Muscle layer of colon (tissue), 2 donors: ENCODE measurements around the gene CCM2.
"Not testable (repeated sequence)": the region's sequence is repeated elsewhere in the genome, so short reads cannot be mapped to it uniquely, and the experiment has no call there.

Experiments
- H3K27ac ChIP-seq: one replicate; pipeline ENCODE4 v1.7.0; 2013; ENCODE audit warnings: low read depth, mild to moderate bottlenecking, low read length, moderate library complexity
- H3K27me3 ChIP-seq, 2 donors: one replicate each; pipeline ENCODE4 v1.7.0; 2013; ENCODE audit warnings: low read length in 2 of 2, mild to moderate bottlenecking in 2 of 2; ENCODE audit not compliant: insufficient read depth in 2 of 2, control insufficient read depth in 1 of 2
- H3K36me3 ChIP-seq: one replicate; pipeline ENCODE4 v1.7.0; 2013; ENCODE audit warnings: mild to moderate bottlenecking, low read length; ENCODE audit not compliant: insufficient read depth
- H3K4me1 ChIP-seq: one replicate; pipeline ENCODE4 v1.7.0; 2013; ENCODE audit warnings: mild to moderate bottlenecking, low read length; ENCODE audit not compliant: insufficient read depth
- H3K4me3 ChIP-seq, 2 donors: one replicate each; pipeline ENCODE4 v1.7.0; 2013; ENCODE audit warnings: low read length in 2 of 2, low read depth in 1 of 2, mild to moderate bottlenecking in 1 of 2, moderate library complexity in 1 of 2
- H3K9ac ChIP-seq: one replicate; pipeline ENCODE4 v1.7.0; 2013; ENCODE audit warnings: low read length
- H3K9me3 ChIP-seq: one replicate; pipeline ENCODE4 v1.7.0; 2013; ENCODE audit warnings: mild to moderate bottlenecking, low read length
- donor health status: abdominal sarcoma.
- donor health status: Adenocarcinoma of cecum.

The CCM2 gene

GRCh38 chr7:45021604-45022296 is 21.7 kb downstream of the CCM2 start:
- Histone ChIP-seq H3K27ac (no peak overlapping the region), H3K9ac (no peak overlapping the region), H3K4me3 (no peak overlapping the region), H3K4me1 (no peaks in the 10 kb centered on the region), H3K9me3 (no peaks in the 10 kb centered on the region), H3K36me3 (peaks cover 6% of the 10 kb centered on the region), H3K27me3 (no peaks in the 10 kb centered on the region)

GRCh38 chr7:45024126-45024744 is 24.2 kb downstream of the CCM2 start:
- Histone ChIP-seq H3K9ac (no peak overlapping the region), H3K27me3 (no peaks in the 10 kb centered on the region), H3K36me3 (peaks cover 9% of the 10 kb centered on the region), H3K4me1 (no peaks in the 10 kb centered on the region), H3K9me3 (no peaks in the 10 kb centered on the region), H3K27ac (no peak overlapping the region), H3K4me3 (no peak overlapping the region)

DNA sequence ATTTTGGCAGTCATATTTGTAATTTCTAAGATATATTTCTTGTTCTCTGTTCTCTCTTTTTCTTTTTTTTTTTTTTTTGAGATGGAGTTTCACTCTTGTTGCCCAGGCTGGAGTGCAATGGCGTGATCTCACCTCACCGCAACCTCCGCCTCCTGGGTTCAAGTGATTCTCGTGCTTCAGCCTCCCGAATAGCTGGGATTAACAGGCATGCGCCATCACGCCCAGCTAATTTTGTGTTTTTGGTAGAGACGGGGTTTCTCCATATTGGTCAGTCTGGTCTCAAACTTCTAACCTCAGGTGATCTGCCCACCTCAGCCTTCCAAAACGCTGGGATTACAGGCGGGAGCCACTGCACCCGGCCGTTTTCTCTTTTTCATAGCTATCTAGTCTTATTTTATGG is 25.5 kb downstream of the CCM2 start:
- H3K4me1 ChIP-seq, H3K9ac ChIP-seq, H3K36me3 ChIP-seq, H3K27me3 ChIP-seq, H3K27ac ChIP-seq, H3K4me3 ChIP-seq, H3K9me3 ChIP-seq: not testable (repeated sequence)

GRCh38 chr7:45026013-45026412 is 26.0 kb downstream of the CCM2 start:
- Histone ChIP-seq H3K9me3 (no peaks in the 10 kb centered on the region), H3K4me3 (no peak overlapping the region), H3K4me1 (no peaks in the 10 kb centered on the region), H3K27me3 (no peaks in the 10 kb centered on the region), H3K9ac (no peak overlapping the region), H3K36me3 (peaks cover 7% of the 10 kb centered on the region), H3K27ac (no peak overlapping the region)

DNA sequence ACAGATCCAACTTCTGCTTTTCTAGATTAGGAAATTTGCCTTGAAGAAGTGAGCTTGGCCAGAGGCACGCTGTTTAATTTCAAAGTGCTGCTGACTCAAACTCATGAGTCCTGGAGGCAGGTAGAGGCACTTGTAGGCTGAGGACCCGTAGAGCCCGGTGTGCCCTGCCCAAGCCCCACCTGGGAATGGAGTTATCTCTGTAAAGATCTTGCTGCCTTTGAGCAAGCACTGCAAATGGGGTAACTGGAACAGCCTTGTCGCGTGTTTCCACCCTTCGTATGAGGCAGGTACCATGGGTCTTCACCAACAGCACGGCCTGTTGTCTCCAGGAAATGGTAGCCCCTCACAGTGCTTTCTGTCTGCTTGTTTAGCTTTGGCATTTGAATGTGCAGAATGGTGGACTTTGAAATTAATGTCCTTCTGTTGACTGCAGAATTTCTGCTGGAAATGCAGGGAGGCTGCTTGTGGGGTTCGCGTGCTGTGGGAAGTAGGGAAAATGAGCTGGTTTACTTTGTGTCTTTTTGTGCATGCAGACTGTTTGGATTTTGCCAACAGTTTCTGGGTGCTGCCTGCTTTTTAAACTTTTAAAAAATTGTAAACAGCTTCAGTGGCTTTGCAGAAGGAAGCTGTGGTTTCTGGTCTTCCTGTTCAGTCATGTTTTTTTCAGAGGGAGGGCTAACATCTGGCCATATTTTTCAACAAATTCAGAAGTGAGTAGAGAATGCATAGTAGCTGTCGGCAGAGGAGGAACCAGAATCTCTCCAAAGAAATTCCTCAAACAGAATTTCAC is 27.2 kb downstream of the CCM2 start:
- no peaks in the 10 kb centered on the region for H3K27me3 ChIP-seq
- H3K36me3 ChIP-seq: peaks cover 7% of the 10 kb centered on the region
- no peak overlapping the region for H3K9ac ChIP-seq
- H3K4me3 ChIP-seq: no peak overlapping the region
- no peak overlapping the region for H3K27ac ChIP-seq
- H3K9me3 ChIP-seq: no peaks in the 10 kb centered on the region
- no peaks in the 10 kb centered on the region for H3K4me1 ChIP-seq

DNA sequence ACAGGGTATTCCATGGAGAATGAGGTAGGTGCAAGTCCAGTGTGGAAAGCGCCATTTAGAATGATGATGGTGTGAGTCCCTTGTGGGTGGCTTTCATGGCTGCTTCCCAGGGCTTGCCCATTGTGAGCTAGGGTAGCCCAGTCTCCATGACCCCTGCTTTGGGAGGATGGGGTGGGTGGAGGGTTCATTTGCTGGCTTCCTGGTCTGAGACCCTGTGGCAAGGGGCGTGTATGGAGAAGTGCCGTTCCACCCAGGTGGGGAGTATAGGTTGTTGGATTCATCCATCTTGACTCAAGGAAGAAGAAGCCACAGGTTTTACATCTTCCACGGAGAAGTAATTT is 27.7 kb downstream of the CCM2 start:
- H3K9me3 ChIP-seq: no peaks in the 10 kb centered on the region
- H3K4me1 ChIP-seq: no peaks in the 10 kb centered on the region
- no peak overlapping the region for H3K9ac ChIP-seq

DNA sequence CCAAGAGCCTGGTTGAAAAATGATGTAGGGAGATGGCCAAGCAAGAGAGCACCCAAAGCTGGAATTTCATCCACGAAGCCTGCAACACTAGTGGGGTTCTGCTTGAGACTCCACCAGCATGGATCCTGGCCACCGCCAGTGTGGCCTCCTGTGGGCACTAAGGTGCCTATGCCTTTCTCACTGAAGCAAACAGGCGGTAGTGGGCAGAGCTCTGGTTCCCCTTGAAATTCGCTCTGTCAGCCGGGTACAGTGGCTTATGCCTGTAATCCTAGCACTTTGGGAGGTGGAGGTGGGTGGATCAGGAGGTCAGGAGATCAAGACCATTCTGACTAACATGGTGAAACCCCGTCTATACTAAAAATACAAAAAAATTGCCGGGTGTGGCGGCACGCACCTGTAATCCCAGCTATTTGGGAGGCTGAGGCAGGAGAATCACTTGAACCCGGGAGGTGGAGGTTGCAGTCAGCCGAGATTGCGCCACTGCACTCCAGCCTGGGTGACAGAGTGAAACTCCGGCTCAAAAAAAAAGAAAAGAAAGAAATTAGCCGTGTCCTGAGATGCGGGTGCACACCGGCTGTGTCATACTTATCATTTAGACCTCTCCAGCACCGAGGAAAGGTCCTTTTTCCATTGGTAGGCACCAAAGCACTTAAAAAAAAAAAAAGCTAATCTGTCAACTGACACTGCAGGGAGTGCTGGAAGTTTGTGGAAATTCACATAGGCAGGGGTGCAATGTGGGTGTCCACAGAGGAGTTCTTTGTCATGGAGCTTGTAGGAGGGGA is 28.3 kb downstream of the CCM2 start:
- Histone ChIP-seq H3K9ac (no peak overlapping the region), H3K4me1 (no peaks in the 10 kb centered on the region), H3K9me3 (no peaks in the 10 kb centered on the region), H3K27ac (no peak overlapping the region), H3K27me3 (no peaks in the 10 kb centered on the region), H3K36me3 (peaks cover 7% of the 10 kb centered on the region), H3K4me3 (no peak overlapping the region)

More for the DNA sequence above, 27.7 kb downstream of the CCM2 start:
- Histone ChIP-seq H3K36me3 (peaks cover 7% of the 10 kb centered on the region), H3K27me3 (no peaks in the 10 kb centered on the region), H3K4me3 (no peak overlapping the region), H3K27ac (no peak overlapping the region)

- Histone ChIP-seq H3K36me3 (peaks cover 7% of the 10 kb centered on the region), H3K4me3 (no peak overlapping the region), H3K9me3 (no peaks in the 10 kb centered on the region), H3K9ac (no peak overlapping the region), H3K27ac (no peak overlapping the region), H3K27me3 (no peaks in the 10 kb centered on the region), H3K4me1 (no peaks in the 10 kb centered on the region)
Observed at GRCh38 chr7:45028920-45029344, 28.9 kb downstream of the CCM2 start.

DNA sequence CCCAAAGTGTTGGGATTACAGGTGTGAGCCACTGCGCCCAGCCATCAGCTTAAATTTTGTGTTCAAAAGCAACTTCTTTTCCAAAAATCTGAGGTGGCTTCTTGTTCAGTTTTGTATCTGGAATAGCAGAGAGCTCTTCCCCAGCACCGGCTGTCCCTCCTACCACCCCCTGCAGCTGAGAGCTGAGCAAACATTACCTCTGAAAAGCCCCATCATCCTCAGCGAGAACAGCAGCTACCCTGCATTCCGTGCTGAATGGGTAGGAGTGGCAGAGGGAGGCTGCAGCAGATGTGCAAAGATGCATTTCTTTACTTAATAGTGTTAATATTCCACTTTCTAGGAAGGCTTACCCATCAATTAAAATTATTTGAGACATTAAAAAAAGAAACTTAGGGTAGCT is 31.8 kb downstream of the CCM2 start:
- no peaks in the 10 kb centered on the region for H3K4me1 ChIP-seq
- H3K4me3 ChIP-seq: no peak overlapping the region
- no peaks in the 10 kb centered on the region for H3K9me3 ChIP-seq
- no peak overlapping the region for H3K27ac ChIP-seq
- H3K27me3 ChIP-seq: no peaks in the 10 kb centered on the region
- no peak overlapping the region for H3K9ac ChIP-seq
- H3K36me3 ChIP-seq: peaks cover 4% of the 10 kb centered on the region

GRCh38 chr7:45032421-45032820 is 32.4 kb downstream of the CCM2 start:
- Histone ChIP-seq H3K4me3 (no peak overlapping the region), H3K9me3 (no peaks in the 10 kb centered on the region), H3K27me3 (no peaks in the 10 kb centered on the region), H3K27ac (no peak overlapping the region), H3K36me3 (no peaks in the 10 kb centered on the region), H3K9ac (no peak overlapping the region), H3K4me1 (no peaks in the 10 kb centered on the region)

DNA sequence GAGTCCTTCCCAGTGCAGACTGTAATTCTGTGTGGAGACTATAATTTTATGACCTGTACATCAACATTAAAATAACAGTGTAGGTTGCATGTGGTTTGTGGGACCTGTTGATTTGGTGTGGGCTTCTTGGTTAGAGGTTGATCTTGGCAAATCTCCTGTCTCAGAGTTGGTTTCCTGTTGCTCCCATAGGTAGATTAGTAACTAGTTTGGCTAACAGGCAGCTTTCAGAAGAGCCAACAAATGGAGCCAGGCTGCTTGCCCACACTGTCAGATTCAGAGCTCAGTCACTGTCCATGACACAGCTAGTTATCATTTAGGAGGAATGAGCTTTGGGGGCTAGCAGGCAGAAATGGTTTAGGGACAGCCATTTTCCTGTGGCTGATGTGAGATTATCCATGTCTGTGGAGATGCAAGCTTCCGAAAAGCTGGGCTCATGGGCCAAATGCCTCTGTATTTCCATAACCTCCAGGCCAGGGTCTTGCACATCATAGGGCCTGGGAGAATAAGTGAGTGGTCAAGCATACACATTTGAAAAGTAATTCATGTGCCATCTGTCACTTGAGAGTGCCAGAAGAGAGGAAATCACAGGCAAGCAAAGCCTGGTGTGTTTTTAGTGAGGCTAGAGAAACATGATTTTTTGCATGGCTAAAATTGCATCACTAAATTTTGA is 33.4 kb downstream of the CCM2 start:
- Histone ChIP-seq H3K4me3 (no peak overlapping the region), H3K9me3 (no peaks in the 10 kb centered on the region), H3K4me1 (no peaks in the 10 kb centered on the region), H3K36me3 (no peaks in the 10 kb centered on the region), H3K9ac (no peak overlapping the region), H3K27ac (no peak overlapping the region), H3K27me3 (no peaks in the 10 kb centered on the region)
